GM12878 (cell line): ENCODE results near the gene RPTN.

Experiments
- EP300 ChIP-seq, 2 experiments: fragments of 150-350 bp in 1 of 2; IDR thresholded peaks; 2 replicates each; pipeline ENCODE4 v1.6.1; 2011 to 2012; ENCODE audit warnings: low read depth in 2 of 2, low read length in 2 of 2, borderline replicate concordance in 1 of 2, improper control_type of control experiment in 1 of 2, inconsistent platforms in 1 of 2; ENCODE audit not compliant: control insufficient read depth in 1 of 2
- NFIC ChIP-seq: IDR thresholded peaks from 2 replicates; pipeline ENCODE4 v1.6.1; 2012; ENCODE audit warnings: low read depth, mild to moderate bottlenecking, inconsistent platforms, low read length, moderate library complexity
- TF ChIP-seq, protein P1 (sequence below): IDR thresholded peaks from 2 replicates; pipeline ENCODE4 v1.6.1; 2012; ENCODE audit warnings: low read length, inconsistent platforms

DNA sequence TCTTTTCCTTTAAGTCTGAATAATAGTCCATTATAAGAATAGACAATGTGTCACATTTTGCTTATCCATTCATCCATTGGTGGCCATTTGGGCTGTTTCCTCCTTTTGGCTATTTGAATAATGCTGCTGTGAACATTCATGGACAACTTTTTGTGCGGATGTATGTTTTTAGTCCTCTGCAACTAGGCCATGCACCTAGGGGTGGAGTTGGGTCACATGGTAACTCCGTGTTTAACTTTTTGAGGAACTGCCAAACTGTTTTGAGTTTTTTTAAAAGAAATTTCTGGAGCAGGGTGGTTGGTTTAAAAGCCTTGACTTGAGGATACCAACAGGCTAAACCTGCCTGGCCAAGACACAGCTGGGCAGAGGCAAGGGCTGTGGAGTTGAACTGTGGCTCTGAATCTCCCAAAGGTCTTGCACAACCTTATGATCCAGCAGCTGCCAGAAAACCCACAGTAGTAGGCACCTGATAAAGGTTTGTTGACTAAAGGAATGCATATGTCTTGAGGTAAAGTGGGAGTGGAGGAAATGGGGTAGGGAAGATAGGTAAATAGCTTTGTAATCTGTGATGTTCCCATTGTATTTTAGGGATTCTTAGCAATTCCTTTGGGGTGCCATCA is 5.6 kb upstream of the RPTN start:
- no peak for TF ChIP-seq EP300 (IDR thresholded peaks at IDR 0.05; ENCODE audit: borderline replicate concordance in 1 of 2, control insufficient read depth in 1 of 2, low read depth in 2 of 2, low read length in 2 of 2)
- TF ChIP-seq, protein P1, sequence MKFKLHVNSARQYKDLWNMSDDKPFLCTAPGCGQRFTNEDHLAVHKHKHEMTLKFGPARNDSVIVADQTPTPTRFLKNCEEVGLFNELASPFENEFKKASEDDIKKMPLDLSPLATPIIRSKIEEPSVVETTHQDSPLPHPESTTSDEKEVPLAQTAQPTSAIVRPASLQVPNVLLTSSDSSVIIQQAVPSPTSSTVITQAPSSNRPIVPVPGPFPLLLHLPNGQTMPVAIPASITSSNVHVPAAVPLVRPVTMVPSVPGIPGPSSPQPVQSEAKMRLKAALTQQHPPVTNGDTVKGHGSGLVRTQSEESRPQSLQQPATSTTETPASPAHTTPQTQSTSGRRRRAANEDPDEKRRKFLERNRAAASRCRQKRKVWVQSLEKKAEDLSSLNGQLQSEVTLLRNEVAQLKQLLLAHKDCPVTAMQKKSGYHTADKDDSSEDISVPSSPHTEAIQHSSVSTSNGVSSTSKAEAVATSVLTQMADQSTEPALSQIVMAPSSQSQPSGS, result no peak
- TF ChIP-seq NFIC, result no peak
